NCI-H2196 treated with DMSO at 0.1 percent for 48 hours (cell line): ENCODE data around the gene HASPIN.

Experiments
- DNase-seq: peaks from one replicate; lab custom pipeline; 2025; ENCODE audit not compliant: unreplicated experiment; lab: John Stamatoyannopoulos, UW

Gene HASPIN

GRCh38 chr17:3762922-3763776, 39.4 kb downstream of the HASPIN start:
- no peak for DNase-seq

GRCh38 chr17:3763777-3764170, 40.1 kb downstream of the HASPIN start:
- DNase-seq, result no peak

- DNase-seq, result no peak
Observed at GRCh38 chr17:3765981-3766380, 42.3 kb downstream of the HASPIN start.

- no peak for DNase-seq
Observed at GRCh38 chr17:3766779-3767178, 43.1 kb downstream of the HASPIN start.

GRCh38 chr17:3768341-3768740, 44.6 kb downstream of the HASPIN start:
- DNase-seq, result no peak

GRCh38 chr17:3768769-3769168, 45.1 kb downstream of the HASPIN start:
- DNase-seq, result no peak

GRCh38 chr17:3770466-3770865, 46.8 kb downstream of the HASPIN start:
- no peak for DNase-seq

- DNase-seq, result no peak
Observed at GRCh38 chr17:3771140-3771539, 47.4 kb downstream of the HASPIN start.

- DNase-seq, result no peak
Observed at GRCh38 chr17:3772764-3773163, 49.1 kb downstream of the HASPIN start.

- DNase-seq, result no peak
Observed at GRCh38 chr17:3773511-3773910, 49.8 kb downstream of the HASPIN start.

GRCh38 chr17:3773966-3774365, 50.3 kb downstream of the HASPIN start:
- DNase-seq, result no peak
